ENCODE measurements around the gene PROCA1. TPM values are rescaled to one million over a fixed set of nuclear protein-coding genes. Genes with fewer than 3 reads are reported as not detected.
A peak's percentile ranks its signal among the peaks of the same experiment; 100 is the strongest.

The PROCA1 gene
- total and polyA plus RNA-seq, 9 of the 15 experiments (the other 6 are each of a cell fraction or from before 2014, with no cell fraction given) = 0.78 to 16.2 (median 5.6) TPM

GRCh38 chr17:28726627-28727491, 15.2 kb upstream of the PROCA1 start (continued):
- TF ChIP-seq E2F3 (CRISPR knock-in tag; IDR thresholded peaks at IDR 0.05) (0 out of 2 replicates have a peak, but pooled peaks have one; percentile 46), FOXK2 (conservative IDR thresholded peaks at IDR 0.05 in 1 of 2, IDR thresholded peaks at IDR 0.05 in 1 of 2; ENCODE audit: low read depth in 2 of 2) (peak; percentile 28 to 48; a peak in 2 of 4 replicates), MTF1 (CRISPR knock-in tag; IDR thresholded peaks at IDR 0.05; ENCODE audit: borderline replicate concordance) (no peak), POLR2B (IDR thresholded peaks at IDR 0.05; ENCODE audit: low read depth, partially characterized antibody) (peak; percentile 21), ZNF274 (IDR thresholded peaks at IDR 0.05; ENCODE audit: borderline replicate concordance, low read depth, low read length) (no peak), CTCF (IDR thresholded peaks at IDR 0.05 in 2 of 3, conservative IDR thresholded peaks at IDR 0.05 in 1 of 3; ENCODE audit: insufficient read depth in 2 of 3, low read depth in 1 of 3, low read length in 3 of 3) (peak; percentile 99 to 100 (median 99)), ARID1B (IDR thresholded peaks at IDR 0.05) (no peak), MBD2 (IDR thresholded peaks at IDR 0.05; ENCODE audit: borderline replicate concordance, low read depth) (0 out of 2 replicates have a peak, but pooled peaks have one; percentile 48), KDM5B (IDR thresholded peaks at IDR 0.05; ENCODE audit: insufficient replicate concordance, low read depth, low read length) (peak; percentile 38), CBX1 (IDR thresholded peaks at IDR 0.05; ENCODE audit: low read depth) (no peak; the same call in 1 of the 2 replicates), ZNF695 (CRISPR knock-in tag; IDR thresholded peaks at IDR 0.05) (no peak), MEF2A (IDR thresholded peaks at IDR 0.05; ENCODE audit: control insufficient read depth, low read depth, low read length) (no peak), MED1 (CRISPR knock-in tag; IDR thresholded peaks at IDR 0.05; ENCODE audit: borderline replicate concordance) (no peak), MEIS2 (IDR thresholded peaks at IDR 0.05; ENCODE audit: partially characterized antibody) (no peak), TFAM (CRISPR knock-in tag; conservative IDR thresholded peaks at IDR 0.05) (no peak)
- TF ChIP-seq, protein P1, sequence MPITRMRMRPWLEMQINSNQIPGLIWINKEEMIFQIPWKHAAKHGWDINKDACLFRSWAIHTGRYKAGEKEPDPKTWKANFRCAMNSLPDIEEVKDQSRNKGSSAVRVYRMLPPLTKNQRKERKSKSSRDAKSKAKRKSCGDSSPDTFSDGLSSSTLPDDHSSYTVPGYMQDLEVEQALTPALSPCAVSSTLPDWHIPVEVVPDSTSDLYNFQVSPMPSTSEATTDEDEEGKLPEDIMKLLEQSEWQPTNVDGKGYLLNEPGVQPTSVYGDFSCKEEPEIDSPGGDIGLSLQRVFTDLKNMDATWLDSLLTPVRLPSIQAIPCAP (CRISPR knock-in tag; IDR thresholded peaks at IDR 0.05; ENCODE audit: borderline replicate concordance) = no peak
